Endothelial cell of umbilical vein (primary cell): ENCODE results near the gene FZR1. TPM values are rescaled to one million over a fixed set of nuclear protein-coding genes. Genes with fewer than 3 reads are reported as not detected.

Experiments used
- BruUV-seq: library from RNA; stranded (reverse); fragments of 400-500 nt; replicated peaks from 2 replicates; lab custom pipeline; 2021; lab: Mats Ljungman, UMichigan
- CTCF ChIA-PET: fragments of 300-600, 350-600 bp; sonication (Branson Sonifier 250); formaldehyde crosslinking; loops from one replicate; lab custom pipeline; 2021; ENCODE audit warnings: antibody characterized with exemption, inconsistent platforms; lab: Charles Lee
- POLR2A ChIA-PET: fragments of 300-600, 350-600 bp; sonication (Branson Sonifier 250); formaldehyde crosslinking; loops from one replicate; lab custom pipeline; 2021; ENCODE audit warnings: antibody characterized with exemption, inconsistent platforms; lab: Charles Lee
- DNase-seq: peaks from one replicate; pipeline ENCODE4 v3.0.0-alpha.2; 2011; ENCODE audit warnings: low read depth, low spot score
- FAIRE-seq: peaks from 2 replicates; lab custom pipeline; 2011; peaks lifted over from hg19 to GRCh38; lab: Jason Lieb, UNC
- H2AFZ ChIP-seq: 2 replicates; pipeline ENCODE4 v1.6.0; 2012; ENCODE audit warnings: low read depth, low read length, control low read depth, inconsistent platforms
- H3K27ac ChIP-seq: 2 replicates; pipeline ENCODE4 v1.5.1; 2011; ENCODE audit warnings: low read depth, mild to moderate bottlenecking, control low read depth, low read length, moderate library complexity; ENCODE audit not compliant: insufficient read depth
- H3K27me3 ChIP-seq, 2 experiments: 2 replicates each; pipeline versions ENCODE4 v1.6.0 to v1.6.1; 2011; ENCODE audit warnings: low read length in 2 of 2, mixed read lengths in 1 of 2; ENCODE audit not compliant: control insufficient read depth in 2 of 2, insufficient read depth in 2 of 2
- H3K36me3 ChIP-seq, 2 experiments: 2 replicates in 1 of 2; 3 replicates in 1 of 2; pipeline ENCODE4 v1.5.1; 2011; ENCODE audit warnings: low read length in 2 of 2, mild to moderate bottlenecking in 1 of 2, moderate library complexity in 1 of 2; ENCODE audit not compliant: control insufficient read depth in 2 of 2, insufficient read depth in 2 of 2; ENCODE audit errors: extremely low read depth in 1 of 2
- H3K4me1 ChIP-seq: 3 replicates; pipeline ENCODE4 v1.5.1; 2011; ENCODE audit warnings: mild to moderate bottlenecking, low read length; ENCODE audit not compliant: control insufficient read depth, insufficient read depth; ENCODE audit errors: extremely low read depth
- H3K4me2 ChIP-seq: 2 replicates; pipeline ENCODE4 v1.6.1; 2011; ENCODE audit warnings: low read length, control low read depth, mixed read lengths; ENCODE audit not compliant: insufficient read depth
- H3K4me3 ChIP-seq, 3 experiments: fragments of 200-600 bp in 1 of 3; sonication (generic), shearing (Covaris generic) in 1 of 3; replicated peaks in 1 of 3; 2 replicates each; pipeline ENCODE4 v1.5.1; 2011 to 2016; ENCODE audit warnings: control low read depth in 3 of 3, low read length in 3 of 3, mild to moderate bottlenecking in 2 of 3, inconsistent platforms in 1 of 3, low read depth in 1 of 3, moderate library complexity in 1 of 3; ENCODE audit not compliant: insufficient read depth in 1 of 3
- H3K79me2 ChIP-seq: 2 replicates; pipeline ENCODE4 v1.6.0; 2012; ENCODE audit warnings: low read length, inconsistent platforms; ENCODE audit not compliant: control insufficient read depth, insufficient read depth
- H3K9ac ChIP-seq: replicated peaks from 2 replicates; pipeline ENCODE3; 2011; ENCODE audit warnings: low read length, control low read depth; ENCODE audit not compliant: insufficient read depth; ENCODE audit errors: extremely low read depth
- H3K9me1 ChIP-seq: replicated peaks from 3 replicates; pipeline ENCODE4 v1.6.0; 2011; ENCODE audit warnings: mild to moderate bottlenecking, low read length; ENCODE audit not compliant: control insufficient read depth, insufficient read depth; ENCODE audit errors: extremely low read depth
- H3K9me3 ChIP-seq: replicated peaks from 2 replicates; pipeline ENCODE4 v1.5.1; 2012; ENCODE audit warnings: low read length, inconsistent platforms; ENCODE audit not compliant: control insufficient read depth, insufficient read depth
- H4K20me1 ChIP-seq: replicated peaks from 2 replicates; pipeline ENCODE3; 2011; ENCODE audit warnings: mild to moderate bottlenecking, low read length; ENCODE audit not compliant: control insufficient read depth, insufficient read depth; ENCODE audit errors: extremely low read depth
- CTCF ChIP-seq, 2 donors: IDR thresholded peaks; 1 replicate in 1 of 2; 2 replicates in 1 of 2; pipeline ENCODE4 v1.5.1; 2011; ENCODE audit warnings: low read length in 2 of 2, mild to moderate bottlenecking in 2 of 2, moderate library complexity in 2 of 2, control low read depth in 1 of 2, inconsistent platforms in 1 of 2, low read depth in 1 of 2; ENCODE audit not compliant: insufficient read depth in 1 of 2; ENCODE audit errors: extremely low read depth in 1 of 2
- EZH2 ChIP-seq: IDR thresholded peaks from 2 replicates; pipeline ENCODE4 v1.6.1; 2012; ENCODE audit warnings: borderline replicate concordance, low read depth, mild to moderate bottlenecking, moderate library complexity, low read length, inconsistent platforms; ENCODE audit not compliant: severe bottlenecking
- GATA2 ChIP-seq: IDR thresholded peaks from 2 replicates; pipeline ENCODE4 v1.7.0; 2011; ENCODE audit warnings: low read depth, mild to moderate bottlenecking, moderate library complexity, mixed read lengths, low read length; ENCODE audit not compliant: insufficient read length, insufficient read depth
- JUN ChIP-seq: IDR thresholded peaks from 2 replicates; pipeline ENCODE4 v1.6.1; 2011; ENCODE audit warnings: borderline replicate concordance, low read depth; ENCODE audit not compliant: insufficient read length, insufficient read depth
- MAX ChIP-seq: IDR thresholded peaks from 2 replicates; pipeline ENCODE4 v1.6.1; 2011; ENCODE audit not compliant: insufficient read depth, insufficient read length
- MYC ChIP-seq: IDR thresholded peaks from one replicate; pipeline ENCODE4 v1.6.1; 2011; ENCODE audit warnings: mild to moderate bottlenecking, low read depth, low read length
- POLR2A ChIP-seq: IDR thresholded peaks from 2 replicates; pipeline ENCODE4 v1.6.1; 2012; ENCODE audit warnings: low read depth, mild to moderate bottlenecking, control low read depth, low read length
- POLR2AphosphoS5 ChIP-seq: IDR thresholded peaks from 2 replicates; pipeline ENCODE4 v1.6.1; 2012; ENCODE audit warnings: low read depth, mild to moderate bottlenecking, control low read depth, low read length, moderate library complexity; ENCODE audit not compliant: insufficient read depth
- dilution Hi-C: fragments of 300-500 bp; cut with MboI; formaldehyde crosslinking; loops from one replicate; pipeline ENCODE4 v1.15.0; 2019; ENCODE audit warnings: low sequenced_read_pairs; ENCODE audit not compliant: extremely low pct_ligation_motif_present
- intact Hi-C: fragments of 100-400 bp; cut with micrococcal nuclease; formaldehyde crosslinking; loops from one replicate; pipeline ENCODE4 v1.10.0; 2022
- polyA plus RNA-seq, 4 experiments: library from polyadenylated mRNA; depleted of rRNA in 3 of 4; stranded (reverse) in 3 of 4; unstranded in 1 of 4; fragments of >200 nt; gene quantifications; 2 replicates each; pipeline versions ENCODE4 v1.2.1 to v1.2.3, GENCODE V29; 2011 to 2012; ENCODE audit warnings: missing spikeins in 1 of 4
- total RNA-seq: library from RNA; stranded (reverse); gene quantifications from 2 replicates; pipeline ENCODE4 v1.2.3, GENCODE V29; 2021

The FZR1 gene
- total and polyA plus RNA-seq, 2 donors (not counting 3 experiments of a cell fraction or from before 2014, with no cell fraction given): 35.9 to 60.4 TPM

- Histone ChIP-seq H4K20me1 (no peaks in the 10 kb centered on the region), H3K4me1 (no peaks in the 10 kb centered on the region), H3K79me2 (no peaks in the 10 kb centered on the region), H3K9me3 (no peaks in the 10 kb centered on the region), H3K27ac (no peak overlapping the region), H3K27me3 (no peaks in the 10 kb centered on the region), H3K9ac (no peak overlapping the region), H3K4me2 (no peak overlapping the region), H3K4me3 (no peak overlapping the region), H2AFZ (no peak overlapping the region), H3K9me1 (no peaks in the 10 kb centered on the region), H3K36me3 (peaks cover 9 to 59% of the 10 kb centered on the region in 2 experiments)
- FAIRE-seq: no peak
- ChIA-PET POLR2A (no interaction called here), CTCF (interaction anchor here (0.9 kb wide), 1 partner anchor 17 kb away, joined by 3 read pairs; no protein-coding TSS in a partner anchor)
- TF ChIP-seq POLR2A (no peak), POLR2AphosphoS5 (no peak), GATA2 (no peak), MAX (no peak), EZH2 (no peak)
- dilution Hi-C loops (no loop called here), intact Hi-C loops (no loop called here)
- no TSS peak for BruUV-seq
- no peak for DNase-seq
Observed at GRCh38 chr19:3528080-3528479, 22.0 kb downstream of the FZR1 start.

GRCh38 chr19:3528539-3529211, 22.6 kb downstream of the FZR1 start:
- no peaks in the 10 kb centered on the region for H3K27me3 ChIP-seq
- no peaks in the 10 kb centered on the region for H3K9me3 ChIP-seq
- ChIA-PET POLR2A (no interaction called here), CTCF (interaction anchor here (0.9 kb wide), 1 partner anchor 16 kb away, joined by 3 read pairs; no protein-coding TSS in a partner anchor)
- H4K20me1 ChIP-seq: no peaks in the 10 kb centered on the region
- no peak for TF ChIP-seq JUN
- no peak for TF ChIP-seq GATA2
- TF ChIP-seq EZH2: no peak
- TF ChIP-seq POLR2A: no peak
- no peak for TF ChIP-seq POLR2AphosphoS5
- TF ChIP-seq MYC: no peak
- no peak for TF ChIP-seq CTCF (IDR thresholded peaks at IDR 0.05; ENCODE audit: extremely low read depth in 1 of 2, insufficient read depth in 1 of 2, low read depth in 1 of 2, low read length in 2 of 2)
- no peak for TF ChIP-seq MAX
- no peaks in the 10 kb centered on the region for H3K79me2 ChIP-seq
- H3K27ac ChIP-seq: no peak overlapping the region
- H2AFZ ChIP-seq: no peak overlapping the region
- dilution Hi-C loops: no loop called here
- no peak overlapping the region for H3K4me3 ChIP-seq
- intact Hi-C loops: no loop called here
- BruUV-seq: no TSS peak
- DNase-seq (no peak), FAIRE-seq (no peak)
- no peak overlapping the region for H3K9ac ChIP-seq
- H3K4me2 ChIP-seq: no peak overlapping the region
- no peaks in the 10 kb centered on the region for H3K4me1 ChIP-seq
- H3K9me1 ChIP-seq: no peaks in the 10 kb centered on the region
- H3K36me3 ChIP-seq: peaks cover 9 to 61% of the 10 kb centered on the region in 2 experiments
